ENCODE data around the gene STARD4. TPM values are rescaled to one million over a fixed set of nuclear protein-coding genes. Genes with fewer than 3 reads are reported as not detected.

The STARD4 gene
- total and polyA plus RNA-seq, 5 donors, result 12.1 to 32.3 (median 15.0) TPM

DNA sequence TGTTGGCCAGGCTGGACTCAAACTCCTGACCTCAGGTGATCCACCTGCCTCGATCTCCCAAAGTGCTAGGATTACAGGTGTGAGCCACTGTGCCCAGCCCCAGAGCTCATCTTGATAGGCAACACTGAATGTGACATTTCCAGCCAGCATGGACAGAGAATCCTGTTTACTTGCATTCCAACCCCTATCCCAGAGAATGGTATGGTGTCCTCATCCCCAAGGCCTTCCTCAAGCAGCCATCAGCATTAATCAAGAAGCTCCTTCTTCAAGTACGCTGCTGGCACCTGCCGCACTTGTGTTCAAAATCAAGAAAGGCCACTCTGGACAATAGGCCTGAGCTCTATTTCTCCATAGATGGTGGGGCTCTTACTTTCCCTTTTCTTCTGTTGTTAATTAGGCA lies 40.2 kb downstream of the STARD4 start:
- ATAC-seq (no peak), DNase-seq (no peak)
- Histone ChIP-seq H3K4me3 (ENCODE audit: low read length) (no peak overlapping the region), H3K4me1 (ENCODE audit: control insufficient read depth, insufficient read depth, low read length) (no peaks in the 10 kb centered on the region), H3K27me3 (ENCODE audit: control insufficient read depth, insufficient read depth) (no peaks in the 10 kb centered on the region), H3K27ac (ENCODE audit: low read length) (no peak overlapping the region), H3K9me3 (ENCODE audit: control insufficient read depth, low read length) (no peaks in the 10 kb centered on the region)
- 89% methylated on average over 3 of the region's 3 CpGs for WGBS
- intact Hi-C loops (cut with DNase I), result no loop called here

DNA sequence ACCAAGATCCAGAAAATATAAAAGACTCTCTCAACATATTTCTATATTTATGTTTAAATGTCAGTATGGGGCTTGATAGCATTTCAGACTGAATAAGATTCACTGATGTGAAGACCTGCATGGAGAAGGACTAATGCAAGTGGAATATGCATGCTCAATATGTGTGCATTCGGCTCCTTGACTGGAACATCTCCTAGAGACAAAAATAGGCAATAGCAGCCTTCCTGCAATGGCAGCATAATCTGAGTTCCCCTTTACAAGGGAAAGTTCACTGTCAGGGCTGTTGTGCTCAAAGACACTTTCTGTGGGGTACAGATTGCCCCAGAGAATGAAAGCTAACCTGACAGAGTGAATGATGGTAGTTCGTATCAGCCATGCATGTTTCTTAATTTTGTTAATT lies 42.4 kb downstream of the STARD4 start:
- DNase-seq (no peak), ATAC-seq (no peak)
- Histone ChIP-seq H3K4me1 (ENCODE audit: control insufficient read depth, insufficient read depth, low read length) (no peaks in the 10 kb centered on the region), H3K4me3 (ENCODE audit: low read length) (no peak overlapping the region), H3K27me3 (ENCODE audit: control insufficient read depth, insufficient read depth) (no peaks in the 10 kb centered on the region), H3K27ac (ENCODE audit: low read length) (no peak overlapping the region), H3K9me3 (ENCODE audit: control insufficient read depth, low read length) (no peaks in the 10 kb centered on the region)
- 63% methylated on average over 2 of the region's 2 CpGs for WGBS
- intact Hi-C loops (cut with DNase I), result no loop called here

DNA sequence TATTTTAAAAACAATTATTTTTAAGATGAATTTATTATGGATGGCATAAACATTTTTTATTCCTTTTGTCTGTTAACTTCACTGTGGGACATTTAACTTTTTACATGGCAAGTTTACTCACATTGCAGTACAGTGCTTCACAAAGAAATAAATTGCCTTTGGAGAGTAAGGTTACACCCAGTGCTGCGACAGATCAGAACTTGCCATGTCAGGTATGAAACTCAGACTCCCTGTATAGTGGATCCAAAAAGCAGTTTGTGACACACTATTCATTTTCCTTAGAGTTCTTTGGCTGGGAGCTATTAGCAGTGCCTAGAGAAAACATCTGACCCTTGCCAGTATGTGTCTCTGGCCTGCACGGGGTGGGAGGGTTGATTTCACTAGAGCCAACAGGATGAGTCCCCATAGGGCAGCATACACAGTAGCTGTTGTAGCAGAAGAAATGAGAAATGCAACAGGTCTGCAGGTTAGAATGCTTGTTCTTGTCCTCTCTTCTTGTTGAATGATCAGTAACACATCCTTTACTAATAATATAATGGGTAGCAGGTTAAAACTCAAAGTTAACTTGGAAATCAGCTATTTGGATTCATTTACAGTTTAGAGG lies 42.9 kb downstream of the STARD4 start:
- ATAC-seq (no peak), DNase-seq (no peak)
- WGBS, result 79% methylated on average over 2 of the region's 2 CpGs
- Histone ChIP-seq H3K4me1 (ENCODE audit: control insufficient read depth, insufficient read depth, low read length) (no peaks in the 10 kb centered on the region), H3K9me3 (ENCODE audit: control insufficient read depth, low read length) (no peaks in the 10 kb centered on the region), H3K27ac (ENCODE audit: low read length) (no peak overlapping the region), H3K27me3 (ENCODE audit: control insufficient read depth, insufficient read depth) (no peaks in the 10 kb centered on the region), H3K4me3 (ENCODE audit: low read length) (no peak overlapping the region)
- intact Hi-C loops (cut with DNase I), result no loop called here

DNA sequence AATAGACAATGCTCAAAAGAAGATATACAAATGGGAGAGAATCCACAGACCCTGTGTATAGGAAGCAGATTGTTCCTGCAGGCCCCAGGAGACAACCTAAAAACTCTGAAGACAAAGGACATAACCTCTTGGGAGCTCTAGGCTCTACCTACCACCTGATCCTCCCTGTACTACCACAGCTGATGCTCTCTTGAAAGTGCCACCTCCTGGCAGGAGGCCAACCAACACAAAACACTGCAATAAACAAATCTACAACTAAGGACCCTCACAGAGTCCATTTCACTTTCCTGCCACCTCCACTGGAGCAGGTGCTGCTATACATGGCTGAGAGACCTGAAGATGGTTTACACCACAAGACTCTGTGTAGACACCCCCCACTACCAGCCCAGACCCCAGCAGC lies 49.0 kb downstream of the STARD4 start:
- intact Hi-C loops (cut with DNase I), result no loop called here
- H3K4me3 ChIP-seq (ENCODE audit: low read length), result no peak overlapping the region
- no peak for ATAC-seq
- DNase-seq, result no peak
- H3K9me3 ChIP-seq (ENCODE audit: control insufficient read depth, low read length), result no peaks in the 10 kb centered on the region
- no peaks in the 10 kb centered on the region for H3K4me1 ChIP-seq (ENCODE audit: control insufficient read depth, insufficient read depth, low read length)
- no peak overlapping the region for H3K27ac ChIP-seq (ENCODE audit: low read length)
- H3K27me3 ChIP-seq (ENCODE audit: control insufficient read depth, insufficient read depth), result no peaks in the 10 kb centered on the region

DNA sequence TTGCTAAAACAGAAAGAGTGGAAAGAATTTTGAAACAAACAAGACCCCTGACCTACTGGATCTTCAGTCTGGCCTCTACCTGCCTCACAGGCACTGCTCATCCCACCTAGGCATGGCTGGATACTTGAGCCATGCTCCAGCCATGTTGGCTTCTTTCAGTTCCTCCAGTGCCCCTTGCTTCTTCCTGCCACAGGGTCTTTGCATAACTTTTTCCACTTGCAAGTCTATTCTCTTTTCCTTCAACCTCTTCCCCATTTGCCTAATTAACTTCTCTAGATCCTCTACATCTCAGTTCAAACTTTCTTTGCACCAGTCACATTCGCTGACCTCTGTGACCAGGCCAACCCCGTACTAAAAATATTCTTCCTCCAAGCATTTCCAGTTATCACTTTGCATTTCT lies 50.4 kb downstream of the STARD4 start:
- ATAC-seq, result no peak
- Histone ChIP-seq H3K4me3 (ENCODE audit: low read length) (no peak overlapping the region), H3K27ac (ENCODE audit: low read length) (no peak overlapping the region), H3K27me3 (ENCODE audit: control insufficient read depth, insufficient read depth) (no peaks in the 10 kb centered on the region), H3K9me3 (ENCODE audit: control insufficient read depth, low read length) (no peaks in the 10 kb centered on the region), H3K4me1 (ENCODE audit: control insufficient read depth, insufficient read depth, low read length) (no peaks in the 10 kb centered on the region)
- 84% methylated on average over 2 of the region's 2 CpGs for WGBS
- no peak for DNase-seq
- intact Hi-C loops (cut with DNase I), result no loop called here

DNA sequence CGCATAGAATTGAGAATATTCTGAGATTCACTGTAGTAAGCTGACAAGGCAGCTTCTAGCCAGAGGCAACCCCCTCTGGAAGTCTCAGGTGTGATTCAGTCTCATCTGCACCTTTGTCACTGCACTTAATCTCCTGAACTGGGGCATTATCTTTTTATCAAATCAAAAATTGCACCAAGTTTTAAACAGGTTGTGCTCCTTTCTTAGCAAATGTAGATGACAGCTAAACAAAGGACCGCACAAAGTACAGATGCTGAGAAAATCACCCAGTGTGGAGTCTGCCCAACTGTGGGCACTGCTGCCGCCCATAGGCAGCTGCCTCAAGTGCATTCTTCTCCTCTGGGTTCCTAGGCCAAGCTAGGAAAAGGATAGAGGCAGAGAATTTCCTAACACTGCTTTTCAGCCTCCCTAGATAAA lies 51.1 kb downstream of the STARD4 start:
- no peak overlapping the region for H3K27ac ChIP-seq (ENCODE audit: low read length)
- H3K4me3 ChIP-seq (ENCODE audit: low read length), result no peak overlapping the region
- WGBS, result 56% methylated on average over 3 of the region's 3 CpGs
- intact Hi-C loops (cut with DNase I), result no loop called here
- no peak for DNase-seq
- H3K9me3 ChIP-seq (ENCODE audit: control insufficient read depth, low read length), result no peaks in the 10 kb centered on the region
- no peak for ATAC-seq
- H3K4me1 ChIP-seq (ENCODE audit: control insufficient read depth, insufficient read depth, low read length), result no peaks in the 10 kb centered on the region
- H3K27me3 ChIP-seq (ENCODE audit: control insufficient read depth, insufficient read depth), result no peaks in the 10 kb centered on the region

DNA sequence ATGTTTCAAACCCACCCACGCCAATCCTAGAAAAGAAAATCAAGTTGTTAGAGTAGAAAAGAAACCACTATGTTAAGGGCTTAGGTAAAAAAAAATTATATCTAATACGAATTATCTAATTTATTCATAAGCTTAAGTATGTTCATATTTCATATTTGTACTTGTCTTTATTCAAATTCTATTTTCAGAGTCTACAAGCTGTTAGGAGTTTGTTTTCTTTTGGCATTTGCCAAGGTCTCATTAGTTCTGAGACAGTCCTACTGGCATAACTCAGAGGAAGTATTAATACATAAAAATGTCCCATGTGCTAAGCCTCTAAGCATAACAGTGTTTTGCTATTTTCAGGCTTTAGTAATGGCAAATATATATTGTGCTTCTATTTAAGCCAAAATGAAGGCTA lies 57.6 kb downstream of the STARD4 start:
- Histone ChIP-seq H3K4me3 (ENCODE audit: low read length) (no peak overlapping the region), H3K9me3 (ENCODE audit: control insufficient read depth, low read length) (no peaks in the 10 kb centered on the region), H3K27ac (ENCODE audit: low read length) (no peak overlapping the region), H3K4me1 (ENCODE audit: control insufficient read depth, insufficient read depth, low read length) (no peaks in the 10 kb centered on the region), H3K27me3 (ENCODE audit: control insufficient read depth, insufficient read depth) (no peaks in the 10 kb centered on the region)
- DNase-seq (no peak), ATAC-seq (no peak)
- intact Hi-C loops (cut with DNase I), result no loop called here
- 49% methylated on average over 2 of the region's 2 CpGs for WGBS

DNA sequence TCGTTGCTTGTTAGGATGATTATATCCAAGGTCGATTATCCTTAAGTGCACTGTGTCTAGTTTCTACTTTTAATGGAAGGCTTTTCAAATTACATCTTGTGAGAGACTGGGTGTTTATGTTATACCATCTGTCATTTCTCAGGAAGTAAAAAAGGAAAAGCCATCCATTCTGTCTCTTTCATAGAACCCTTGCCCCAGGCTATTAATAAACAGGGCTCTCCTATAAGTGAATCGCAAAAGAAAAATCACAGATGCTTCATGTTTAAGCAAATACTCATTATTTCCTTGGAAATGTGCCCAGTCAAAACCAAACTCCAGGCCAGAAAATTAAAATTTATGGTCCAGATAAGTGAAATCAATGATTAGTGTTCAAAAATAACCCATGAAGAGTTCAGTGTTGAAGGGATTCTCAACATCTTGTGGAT lies 58.1 kb downstream of the STARD4 start:
- ATAC-seq (no peak), DNase-seq (no peak)
- Histone ChIP-seq H3K27ac (ENCODE audit: low read length) (no peak overlapping the region), H3K27me3 (ENCODE audit: control insufficient read depth, insufficient read depth) (no peaks in the 10 kb centered on the region), H3K4me1 (ENCODE audit: control insufficient read depth, insufficient read depth, low read length) (no peaks in the 10 kb centered on the region), H3K4me3 (ENCODE audit: low read length) (no peak overlapping the region), H3K9me3 (ENCODE audit: control insufficient read depth, low read length) (no peaks in the 10 kb centered on the region)
- 51% methylated on average over 3 of the region's 3 CpGs for WGBS
- intact Hi-C loops (cut with DNase I), result no loop called here

DNA sequence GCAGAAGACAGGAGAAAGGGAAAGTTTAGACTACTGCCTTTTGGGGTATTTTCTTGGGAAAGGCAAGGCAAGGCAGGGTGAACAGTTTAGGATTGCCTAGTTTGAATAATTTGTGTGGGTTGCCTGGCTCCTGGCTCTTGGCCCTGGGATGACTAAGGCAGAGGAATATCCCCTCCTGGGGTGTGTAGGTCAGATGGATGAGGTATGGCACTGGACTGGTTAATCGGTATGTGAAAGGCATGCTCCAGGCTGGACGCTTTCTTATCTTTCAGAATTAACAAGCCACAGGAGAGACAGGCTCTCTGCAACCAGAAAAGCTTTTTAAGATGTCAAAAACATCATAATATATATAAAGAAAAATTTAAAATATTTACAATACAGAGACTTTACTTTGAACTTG lies 58.6 kb downstream of the STARD4 start:
- 33% methylated on average over 2 of the region's 2 CpGs for WGBS
- Histone ChIP-seq H3K9me3 (ENCODE audit: control insufficient read depth, low read length) (no peaks in the 10 kb centered on the region), H3K4me1 (ENCODE audit: control insufficient read depth, insufficient read depth, low read length) (no peaks in the 10 kb centered on the region), H3K27ac (ENCODE audit: low read length) (no peak overlapping the region), H3K4me3 (ENCODE audit: low read length) (no peak overlapping the region), H3K27me3 (ENCODE audit: control insufficient read depth, insufficient read depth) (no peaks in the 10 kb centered on the region)
- intact Hi-C loops (cut with DNase I), result no loop called here
- no peak for DNase-seq
- no peak for ATAC-seq

DNA sequence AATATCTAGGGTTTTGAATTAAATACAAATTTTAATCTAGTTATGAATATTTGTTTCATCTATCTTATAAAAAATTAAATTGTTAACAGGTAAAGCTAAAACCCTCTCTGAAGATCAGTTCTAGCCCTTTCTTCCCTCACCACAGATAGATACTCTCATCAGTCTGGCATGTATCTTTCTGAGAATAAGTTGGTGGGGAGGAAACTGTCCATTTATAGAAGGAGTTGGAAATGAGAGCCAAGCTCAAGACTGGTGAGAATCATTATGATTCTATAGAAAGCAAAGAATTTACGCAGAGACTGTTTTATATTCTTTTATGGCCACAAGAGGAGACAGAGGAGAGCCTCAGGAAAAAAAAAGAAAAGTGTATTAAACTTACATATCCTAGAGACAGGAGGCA lies 59.0 kb downstream of the STARD4 start:
- intact Hi-C loops (cut with DNase I), result no loop called here
- 90% methylated on average over 1 of the region's 1 CpG for WGBS
- DNase-seq (no peak), ATAC-seq (no peak)
- H3K27ac ChIP-seq (ENCODE audit: low read length), result no peak overlapping the region
- H3K27me3 ChIP-seq (ENCODE audit: control insufficient read depth, insufficient read depth), result no peaks in the 10 kb centered on the region
- H3K4me1 ChIP-seq (ENCODE audit: control insufficient read depth, insufficient read depth, low read length), result no peaks in the 10 kb centered on the region
- no peak overlapping the region for H3K4me3 ChIP-seq (ENCODE audit: low read length)
- no peaks in the 10 kb centered on the region for H3K9me3 ChIP-seq (ENCODE audit: control insufficient read depth, low read length)

DNA sequence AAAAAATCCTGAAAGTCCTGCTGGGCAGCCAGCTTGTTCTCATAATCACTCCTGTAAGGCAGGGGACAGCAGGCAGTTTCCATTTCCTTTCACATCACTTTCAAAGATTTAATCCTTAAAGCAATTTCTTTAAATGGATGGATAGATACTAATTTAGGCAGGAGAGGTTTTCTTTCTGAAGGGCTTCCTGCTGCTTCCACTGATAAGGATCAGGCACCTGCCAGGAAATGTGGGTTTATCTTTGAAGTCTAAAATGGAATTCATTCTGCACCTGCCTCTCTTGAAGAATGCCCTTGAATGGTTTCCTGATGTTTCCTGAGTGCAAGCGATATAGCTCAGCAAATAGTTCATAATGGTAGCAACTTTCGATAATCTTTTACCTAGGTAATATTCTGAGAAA lies 64.5 kb downstream of the STARD4 start:
- no peaks in the 10 kb centered on the region for H3K4me1 ChIP-seq (ENCODE audit: control insufficient read depth, insufficient read depth, low read length)
- no peaks in the 10 kb centered on the region for H3K27me3 ChIP-seq (ENCODE audit: control insufficient read depth, insufficient read depth)
- DNase-seq (no peak), ATAC-seq (no peak)
- intact Hi-C loops (cut with DNase I), result no loop called here
- H3K4me3 ChIP-seq (ENCODE audit: low read length), result no peak overlapping the region
- H3K9me3 ChIP-seq (ENCODE audit: control insufficient read depth, low read length), result no peaks in the 10 kb centered on the region
- WGBS, result 36% methylated on average over 2 of the region's 2 CpGs
- H3K27ac ChIP-seq (ENCODE audit: low read length), result no peak overlapping the region

DNA sequence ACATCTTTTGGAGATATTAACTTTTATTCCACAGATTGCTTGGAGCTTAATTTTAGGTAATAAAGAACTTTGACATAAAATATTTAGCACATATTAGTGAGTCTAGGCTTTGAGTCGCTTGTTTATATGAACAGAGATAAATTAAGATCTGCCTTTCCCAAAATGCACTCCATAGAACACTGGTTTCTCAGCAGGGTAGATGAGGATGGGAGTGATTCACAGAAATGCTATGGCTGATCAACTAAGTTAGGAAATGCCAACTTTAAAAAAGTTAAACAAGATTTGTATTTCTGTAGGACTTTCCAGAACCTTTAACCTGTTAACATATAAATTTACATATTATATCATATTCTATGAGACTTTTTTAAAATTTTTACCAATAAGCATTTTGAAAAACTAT lies 65.2 kb downstream of the STARD4 start:
- intact Hi-C loops (cut with DNase I), result no loop called here
- no peak overlapping the region for H3K27ac ChIP-seq (ENCODE audit: low read length)
- no peak for DNase-seq
- ATAC-seq, result no peak
- H3K27me3 ChIP-seq (ENCODE audit: control insufficient read depth, insufficient read depth), result no peaks in the 10 kb centered on the region
- no peak overlapping the region for H3K4me3 ChIP-seq (ENCODE audit: low read length)
- 90% methylated on average over 1 of the region's 1 CpG for WGBS
- H3K9me3 ChIP-seq (ENCODE audit: control insufficient read depth, low read length), result no peaks in the 10 kb centered on the region
- H3K4me1 ChIP-seq (ENCODE audit: control insufficient read depth, insufficient read depth, low read length), result no peaks in the 10 kb centered on the region
